Heart right ventricle (tissue), 16 donors: ENCODE data around the gene ADGRG2. TPM values are rescaled to one million over a fixed set of nuclear protein-coding genes. Genes with fewer than 3 reads are reported as not detected.

Experiments
- ATAC-seq, 8 donors: fragments of 200-7000 bp; cut with Tn5 transposase; one replicate each; pipeline ENCODE4 v1.9.1; 2020; ENCODE audit warnings: mild to moderate bottlenecking in 8 of 8, moderate library complexity in 8 of 8, moderate number of reproducible peaks in 1 of 8
- DNase-seq, 2 donors: peaks; one replicate each; pipeline ENCODE4 v3.0.0-alpha.2; 2020
- H3K27ac ChIP-seq, 10 donors: fragments of 200-600 bp; sonication (generic) in 2 of 10; one replicate each; pipeline versions ENCODE4 v1.5.0 to v1.8.0; 2020 to 2022; ENCODE audit warnings: mild to moderate bottlenecking in 3 of 10
- H3K27me3 ChIP-seq, 7 donors: fragments of 200-600 bp; one replicate each; pipeline ENCODE4 v1.8.0; 2021 to 2022; ENCODE audit warnings: mild to moderate bottlenecking in 2 of 7
- H3K36me3 ChIP-seq, 9 donors: fragments of 200-600 bp; sonication (generic) in 1 of 9; one replicate each; pipeline versions ENCODE4 v1.5.0 to v1.8.0; 2020 to 2022; ENCODE audit warnings: mild to moderate bottlenecking in 2 of 9
- H3K4me1 ChIP-seq, 9 donors: fragments of 200-600 bp; sonication (generic) in 1 of 9; one replicate each; pipeline versions ENCODE4 v1.5.0 to v1.8.0; 2020 to 2022; ENCODE audit warnings: mild to moderate bottlenecking in 4 of 9
- H3K4me3 ChIP-seq, 10 donors: fragments of 200-600 bp; sonication (generic) in 2 of 10; one replicate each; pipeline versions ENCODE4 v1.5.0 to v1.8.0; 2020 to 2022; ENCODE audit warnings: mild to moderate bottlenecking in 7 of 10, moderate library complexity in 2 of 10
- H3K9me3 ChIP-seq, 11 donors: fragments of 200-600 bp in 10 of 11; sonication (generic) in 2 of 11; one replicate each; pipeline versions ENCODE4 v1.5.0 to v1.8.0; 2013 to 2022; ENCODE audit warnings: mild to moderate bottlenecking in 2 of 11, control low read depth in 1 of 11, moderate library complexity in 1 of 11
- CTCF ChIP-seq, 9 donors: fragments of 200-600 bp; sonication (generic) in 2 of 9; IDR thresholded peaks; one replicate each; pipeline versions ENCODE4 v1.5.0 to v1.8.0; 2021 to 2022; ENCODE audit warnings: antibody characterized with exemption in 9 of 9, mild to moderate bottlenecking in 5 of 9, moderate library complexity in 1 of 9
- WGBS, 2 donors: extraction: QIAGEN DNeasy Blood & Tissue Kit; methylation state at CpG; one replicate each; pipeline ENCODE4 v1.1.7; 2013; ENCODE audit warnings: inconsistent platforms in 1 of 2; 5-methylcytosine and 5-hydroxymethylcytosine counted together
- intact Hi-C, 10 donors: fragments of 100-400 bp; cut with DNase I; formaldehyde crosslinking; loops; one replicate each; pipeline versions ENCODE4 v1.11.1 to v1.14.2; 2022
- polyA plus RNA-seq, 2 donors: library from polyadenylated mRNA; stranded (reverse); fragments of 200-250 nt; gene quantifications; one replicate each; pipeline ENCODE4 v1.2.3, GENCODE V29; 2013
- total RNA-seq, 10 donors: library from RNA; stranded (reverse); fragmentation: NEBNext Ultra II Directional in 3 of 10; extraction: Animal tissue kit (Norgen Biotek cat#: 25700) in 3 of 10; gene quantifications; one replicate each; pipeline versions ENCODE4 v1.2.1 to v1.2.4, GENCODE V29; 2021 to 2023
- donor health status: Arrhythmogenic right ventricular cardiomyopathy.
- donor health status: ischemic (EF 13 %, LVEDD 7.1; RV severe dilation, severe dysfunction).
- donor health status: healthy with polysubstance abuse.
- donor health status: DM: no; HTN: yes; CAD: no.
- donor health status: DM: no; HTN: no; CAD: no.
- donor health status: ischemic (EF 25% LVEDD 6.9; RV normal size, moderate dysfunction).
- donor health status: ischemic (EF 25% LVEDD 5.7; RV mildly dilated, moderate dysfunction).
- donor health status: healthy.
- donor health status: DM: yes; HTN: yes; CAD: no.
- donor health status: Ischemic cardiomyopathy.
- donor health status: ischemic (EF 35%, LVEDD 5.7; RV mildly dilated, moderate dysfunction).
- donor health status: nonischemic (EF 11% LVEDD 7.7; RV severe dilation, severe dysfunction).
- donor health status: DM: yes; HTN: yes; CAD: no.
- donor health status: PGD.
- donor health status: ischemic (EF 29% LVEDD 5.4; RV normal size, mild dysfunction).
- donor health status: nonischemic (EF 23%, LVEDD 6.1; RV moderate dilation, normal function).

ADGRG2 gene
- total and polyA plus RNA-seq, 12 donors: 0.11 to 0.62 (median 0.27) TPM

- Histone ChIP-seq H3K4me1 (peaks cover 0 to 3% (median 0%) of the 10 kb centered on the region in 9 donors), H3K27me3 (peaks cover 0 to 88% (median 0%) of the 10 kb centered on the region in 7 donors), H3K4me3 (peak overlapping the region in 9 of 10 donors; percentile 34 to 59 (median 52)), H3K36me3 (no peaks in the 10 kb centered on the region), H3K27ac (no peak overlapping the region), H3K9me3 (no peaks in the 10 kb centered on the region)
- no peak for TF ChIP-seq CTCF (IDR thresholded peaks at IDR 0.05)
- DNase-seq: no peak
- intact Hi-C loops: no loop called here
- WGBS, 2 donors: 3 to 6% methylated on average over 18 of the region's 18 CpGs
- no peak for ATAC-seq
These were observed 802 bp downstream of the ADGRG2 start for GRCh38 chrX:19121466-19121865.

- 98% methylated on average over 2 of the region's 2 CpGs for WGBS, 2 donors
- no peak overlapping the region for H3K4me3 ChIP-seq
- ATAC-seq: no peak
These were observed 11.6 kb downstream of the ADGRG2 start for GRCh38 chrX:19110642-19111041.

GRCh38 chrX:19107035-19107434 is 15.2 kb downstream of the ADGRG2 start:
- intact Hi-C loops: no loop called here
- no peak for TF ChIP-seq CTCF (IDR thresholded peaks at IDR 0.05)
- Histone ChIP-seq H3K27ac (no peak overlapping the region), H3K4me1 (no peaks in the 10 kb centered on the region), H3K36me3 (no peaks in the 10 kb centered on the region), H3K9me3 (no peaks in the 10 kb centered on the region), H3K4me3 (no peak overlapping the region), H3K27me3 (peaks cover 0 to 46% (median 0%) of the 10 kb centered on the region in 7 donors)
- ATAC-seq (no peak), DNase-seq (no peak)
- 44 to 46% methylated on average over 6 of the region's 6 CpGs for WGBS, 2 donors

More at GRCh38 chrX:19110642-19111041, 11.6 kb downstream of the ADGRG2 start:
- H3K4me1 ChIP-seq: no peaks in the 10 kb centered on the region
- H3K36me3 ChIP-seq: no peaks in the 10 kb centered on the region
- H3K27me3 ChIP-seq: peaks cover 0 to 51% (median 0%) of the 10 kb centered on the region in 7 donors
- intact Hi-C loops: no loop called here
- TF ChIP-seq CTCF (IDR thresholded peaks at IDR 0.05): no peak
- H3K27ac ChIP-seq: no peak overlapping the region
- no peak for DNase-seq
- H3K9me3 ChIP-seq: no peaks in the 10 kb centered on the region

- DNase-seq (no peak), ATAC-seq (no peak)
- WGBS, 2 donors: 77 to 84% methylated on average over 9 of the region's 9 CpGs
- H3K4me1 ChIP-seq: no peaks in the 10 kb centered on the region
- TF ChIP-seq CTCF (IDR thresholded peaks at IDR 0.05): no peak
- H3K4me3 ChIP-seq: no peak overlapping the region
- H3K36me3 ChIP-seq: no peaks in the 10 kb centered on the region
- no peak overlapping the region for H3K27ac ChIP-seq
- H3K27me3 ChIP-seq: peaks cover 0 to 5% (median 0%) of the 10 kb centered on the region in 7 donors
- no peaks in the 10 kb centered on the region for H3K9me3 ChIP-seq
- intact Hi-C loops: no loop called here
These were observed 21.7 kb downstream of the ADGRG2 start for GRCh38 chrX:19100586-19100985.
